ENCODE measurements around the gene TNNT3. TPM values are rescaled to one million over a fixed set of nuclear protein-coding genes. Genes with fewer than 3 reads are reported as not detected.

Gene TNNT3
- total RNA-seq, 1 experiment from 2014 or later: not detected

- no peak overlapping the region for H2AK5ac ChIP-seq (ENCODE audit: insufficient read length, low read length)
- no peaks in the 10 kb centered on the region for H3K4me1 ChIP-seq (ENCODE audit: insufficient read depth, low read length)
- H3K9me3 Mint-ChIP-seq: no peaks in the 10 kb centered on the region
- H3K36me3 Mint-ChIP-seq (ENCODE audit: insufficient read depth in 1 of 3, low read depth in 3 of 3): no peaks in the 10 kb centered on the region
- no peak overlapping the region for H3K4ac ChIP-seq (ENCODE audit: low read depth, low read length)
- H3K27ac Mint-ChIP-seq: no peak overlapping the region
- no peak overlapping the region for H3K56ac ChIP-seq (ENCODE audit: insufficient read length, low read depth, low read length)
- no peaks in the 10 kb centered on the region for H3K9me3 ChIP-seq (ENCODE audit: control insufficient read depth, low read depth, low read length)
- H2BK120ac ChIP-seq (ENCODE audit: low read depth, low read length, poor library complexity, severe bottlenecking): no peak overlapping the region
- no peak overlapping the region for H4K8ac ChIP-seq (replicated peaks; ENCODE audit: insufficient read length, low read depth, low read length)
- H3K18ac ChIP-seq (ENCODE audit: insufficient read length, low read depth, low read length): no peak overlapping the region
- H3K9ac ChIP-seq (ENCODE audit: extremely low read depth, insufficient read length, low read length): no peak overlapping the region
- no peak overlapping the region for H4K5ac ChIP-seq (ENCODE audit: insufficient read length, low read depth, low read length)
- H3T11ph ChIP-seq (ENCODE audit: low read length): no peak overlapping the region
- no peak overlapping the region for H2BK5ac ChIP-seq (ENCODE audit: insufficient read length, low read length)
- no peaks in the 10 kb centered on the region for H3K79me2 ChIP-seq (ENCODE audit: insufficient read depth, low read length)
- no peak overlapping the region for H2BK20ac ChIP-seq (ENCODE audit: low read depth, low read length, poor library complexity, severe bottlenecking)
- no peaks in the 10 kb centered on the region for H3K27me3 Mint-ChIP-seq (ENCODE audit: low read depth)
- no CpG with 5 or more reads among the region's 17 CpGs for WGBS (ENCODE audit: extremely low coverage, insufficient read length, low lambda C conversion rate)
- H3K23ac ChIP-seq (ENCODE audit: insufficient read length, low read depth, low read length): no peak overlapping the region
- H3K79me1 ChIP-seq (ENCODE audit: insufficient read depth, low read depth, low read length, poor library complexity, severe bottlenecking): no peaks in the 10 kb centered on the region
- no peaks in the 10 kb centered on the region for H3K23me2 ChIP-seq (ENCODE audit: insufficient read length, low read depth, low read length, poor library complexity, severe bottlenecking)
- H3K14ac ChIP-seq (ENCODE audit: insufficient read depth, low read length): no peak overlapping the region
- H2BK12ac ChIP-seq (ENCODE audit: insufficient read length, low read depth, low read length): no peak overlapping the region
- no peaks in the 10 kb centered on the region for H3K27me3 ChIP-seq (ENCODE audit: insufficient read depth, low read length)
- no peak overlapping the region for H2BK15ac ChIP-seq (ENCODE audit: low read depth, low read length)
- no peak overlapping the region for H3K27ac ChIP-seq (ENCODE audit: insufficient read length, low read depth, low read length)
- H4K20me1 ChIP-seq (ENCODE audit: control insufficient read depth, insufficient read depth, insufficient read length): no peaks in the 10 kb centered on the region
- DNase-seq: no peak
- H3K4me2 ChIP-seq (ENCODE audit: insufficient read depth, insufficient read length, low read length): no peak overlapping the region
- TF ChIP-seq, protein P1, sequence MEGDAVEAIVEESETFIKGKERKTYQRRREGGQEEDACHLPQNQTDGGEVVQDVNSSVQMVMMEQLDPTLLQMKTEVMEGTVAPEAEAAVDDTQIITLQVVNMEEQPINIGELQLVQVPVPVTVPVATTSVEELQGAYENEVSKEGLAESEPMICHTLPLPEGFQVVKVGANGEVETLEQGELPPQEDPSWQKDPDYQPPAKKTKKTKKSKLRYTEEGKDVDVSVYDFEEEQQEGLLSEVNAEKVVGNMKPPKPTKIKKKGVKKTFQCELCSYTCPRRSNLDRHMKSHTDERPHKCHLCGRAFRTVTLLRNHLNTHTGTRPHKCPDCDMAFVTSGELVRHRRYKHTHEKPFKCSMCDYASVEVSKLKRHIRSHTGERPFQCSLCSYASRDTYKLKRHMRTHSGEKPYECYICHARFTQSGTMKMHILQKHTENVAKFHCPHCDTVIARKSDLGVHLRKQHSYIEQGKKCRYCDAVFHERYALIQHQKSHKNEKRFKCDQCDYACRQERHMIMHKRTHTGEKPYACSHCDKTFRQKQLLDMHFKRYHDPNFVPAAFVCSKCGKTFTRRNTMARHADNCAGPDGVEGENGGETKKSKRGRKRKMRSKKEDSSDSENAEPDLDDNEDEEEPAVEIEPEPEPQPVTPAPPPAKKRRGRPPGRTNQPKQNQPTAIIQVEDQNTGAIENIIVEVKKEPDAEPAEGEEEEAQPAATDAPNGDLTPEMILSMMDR (conservative IDR thresholded peaks at IDR 0.05): no peak
- no peak overlapping the region for H2AFZ ChIP-seq (ENCODE audit: low read length)
- H4K91ac ChIP-seq (ENCODE audit: insufficient read length, low read depth, low read length): no peak overlapping the region
- no peaks in the 10 kb centered on the region for H3K4me1 Mint-ChIP-seq
- H3K4me3 Mint-ChIP-seq: no peak overlapping the region
Measured at GRCh38 chr11:1959786-1960185, 40.3 kb downstream of the TNNT3 start.
